ENCODE data around the gene IPO13. TPM values are rescaled to one million over a fixed set of nuclear protein-coding genes. Genes with fewer than 3 reads are reported as not detected.

The IPO13 gene
- total RNA-seq, 2 experiments from 2014 or later: 23.7 to 24.5 TPM

- H3K36me3 Mint-ChIP-seq (ENCODE audit: low read depth): peaks cover under 1% of the 10 kb centered on the region
- ATAC-seq: no peak
- no peak overlapping the region for H3K4me3 Mint-ChIP-seq
- ChIA-PET CTCF (no interaction called here), POLR2A (no interaction called here)
- peaks cover 9% of the 10 kb centered on the region for H3K4me1 Mint-ChIP-seq (ENCODE audit: low read depth)
- H3K27ac Mint-ChIP-seq: no peak overlapping the region
- H3K9me3 Mint-ChIP-seq (ENCODE audit: insufficient read depth): no peaks in the 10 kb centered on the region
- H3K27me3 Mint-ChIP-seq (ENCODE audit: low read depth): no peaks in the 10 kb centered on the region
- DNase-seq: no peak
Observed at GRCh38 chr1:43984855-43985254, 38.1 kb downstream of the IPO13 start.

- POLR2A ChIA-PET: no interaction called here
- H3K4me1 Mint-ChIP-seq (ENCODE audit: low read depth): peaks cover 4% of the 10 kb centered on the region
- CTCF ChIA-PET: no interaction called here
- H3K9me3 Mint-ChIP-seq (ENCODE audit: insufficient read depth): no peaks in the 10 kb centered on the region
- no peak overlapping the region for H3K4me3 Mint-ChIP-seq
- no peaks in the 10 kb centered on the region for H3K36me3 Mint-ChIP-seq (ENCODE audit: low read depth)
- no peaks in the 10 kb centered on the region for H3K27me3 Mint-ChIP-seq (ENCODE audit: low read depth)
- DNase-seq (no peak), ATAC-seq (no peak)
- H3K27ac Mint-ChIP-seq: no peak overlapping the region
Observed at GRCh38 chr1:43985984-43986595, 39.3 kb downstream of the IPO13 start.

- ChIA-PET CTCF (no interaction called here), POLR2A (no interaction called here)
- Mint-ChIP-seq H3K27ac (no peak overlapping the region), H3K9me3 (ENCODE audit: insufficient read depth) (no peaks in the 10 kb centered on the region), H3K4me1 (ENCODE audit: low read depth) (peaks cover 10% of the 10 kb centered on the region), H3K27me3 (ENCODE audit: low read depth) (no peaks in the 10 kb centered on the region), H3K36me3 (ENCODE audit: low read depth) (no peaks in the 10 kb centered on the region), H3K4me3 (no peak overlapping the region)
- DNase-seq (no peak), ATAC-seq (no peak)
Observed at GRCh38 chr1:43986712-43987111, 40.0 kb downstream of the IPO13 start.

- Mint-ChIP-seq H3K27me3 (ENCODE audit: low read depth) (no peaks in the 10 kb centered on the region), H3K36me3 (ENCODE audit: low read depth) (no peaks in the 10 kb centered on the region)
- CTCF ChIA-PET: interaction anchor here (1.0 kb wide), 1 partner anchor 49 kb away, joined by 4 read pairs; no protein-coding TSS in a partner anchor
Observed at GRCh38 chr1:43987159-43987902, 40.6 kb downstream of the IPO13 start.

DNA sequence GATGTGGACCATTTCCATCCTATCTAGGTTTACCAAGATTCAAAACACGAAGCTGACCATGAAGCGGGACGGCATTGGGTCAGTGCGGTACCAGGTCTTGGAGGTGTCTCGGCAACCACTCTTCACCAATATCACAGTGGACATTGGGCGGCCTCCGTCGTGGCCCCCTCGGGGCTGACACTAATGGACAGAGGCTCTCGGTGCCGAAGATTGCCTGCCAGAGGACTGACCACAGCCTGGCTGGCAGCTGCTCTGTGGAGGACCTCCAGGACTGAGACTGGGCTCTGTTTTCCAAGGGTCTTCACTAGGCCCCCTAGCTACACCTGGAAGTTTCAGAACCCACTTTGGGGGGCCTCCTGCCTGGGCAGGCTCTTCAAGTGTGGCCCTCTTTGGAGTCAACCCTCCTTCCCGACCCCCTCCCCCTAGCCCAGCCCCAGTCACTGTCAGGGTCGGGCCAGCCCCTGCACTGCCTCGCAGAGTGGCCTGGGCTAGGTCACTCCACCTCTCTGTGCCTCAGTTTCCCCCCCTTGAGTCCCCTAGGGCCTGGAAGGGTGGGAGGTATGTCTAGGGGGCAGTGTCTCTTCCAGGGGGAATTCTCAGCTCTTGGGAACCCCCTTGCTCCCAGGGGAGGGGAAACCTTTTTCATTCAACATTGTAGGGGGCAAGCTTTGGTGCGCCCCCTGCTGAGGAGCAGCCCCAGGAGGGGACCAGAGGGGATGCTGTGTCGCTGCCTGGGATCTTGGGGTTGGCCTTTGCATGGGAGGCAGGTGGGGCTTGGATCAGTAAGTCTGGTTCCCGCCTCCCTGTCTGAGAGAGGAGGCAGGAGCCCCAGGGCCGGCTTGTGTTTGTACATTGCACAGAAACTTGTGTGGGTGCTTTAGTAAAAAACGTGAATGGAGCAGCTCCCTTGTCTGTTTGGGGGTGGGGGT lies 43.8 kb downstream of the IPO13 start:
- H3K4me1 Mint-ChIP-seq (ENCODE audit: low read depth): peaks cover 28% of the 10 kb centered on the region
- ChIA-PET CTCF (interaction anchor here (1.5 kb wide), 1 partner anchor 14 kb away, joined by 7 read pairs; no protein-coding TSS in a partner anchor), POLR2A (interaction anchor here (0.8 to 1.1 kb wide), 2 partner anchors 12 to 15 kb away, joined by 3 to 4 read pairs; no protein-coding TSS in a partner anchor)
- H3K27me3 Mint-ChIP-seq (ENCODE audit: low read depth): no peaks in the 10 kb centered on the region
- H3K4me3 Mint-ChIP-seq: peak overlapping the region; percentile 89
- H3K9me3 Mint-ChIP-seq (ENCODE audit: insufficient read depth): no peaks in the 10 kb centered on the region
- ATAC-seq: no peak
- DNase-seq: no peak
- peak overlapping the region; percentile 85 for H3K27ac Mint-ChIP-seq
- no peaks in the 10 kb centered on the region for H3K36me3 Mint-ChIP-seq (ENCODE audit: low read depth)

More at GRCh38 chr1:43987159-43987902, 40.6 kb downstream of the IPO13 start:
- no peak overlapping the region for H3K4me3 Mint-ChIP-seq
- ATAC-seq: no peak
- peaks cover 15% of the 10 kb centered on the region for H3K4me1 Mint-ChIP-seq (ENCODE audit: low read depth)
- H3K27ac Mint-ChIP-seq: no peak overlapping the region
- H3K9me3 Mint-ChIP-seq (ENCODE audit: insufficient read depth): no peaks in the 10 kb centered on the region
- POLR2A ChIA-PET: interaction anchor here (1.8 kb wide), 1 partner anchor 12 kb away, joined by 6 read pairs; no protein-coding TSS in a partner anchor
- DNase-seq: no peak

- Mint-ChIP-seq H3K4me3 (peak overlapping the region; percentile 89), H3K4me1 (ENCODE audit: low read depth) (peaks cover 28% of the 10 kb centered on the region), H3K27me3 (ENCODE audit: low read depth) (no peaks in the 10 kb centered on the region), H3K36me3 (ENCODE audit: low read depth) (no peaks in the 10 kb centered on the region), H3K9me3 (ENCODE audit: insufficient read depth) (no peaks in the 10 kb centered on the region), H3K27ac (peak overlapping the region; percentile 85)
- ATAC-seq (no peak), DNase-seq (no peak)
- ChIA-PET POLR2A (interaction anchor here (1.1 kb wide), 1 partner anchor 16 kb away, joined by 4 read pairs; no protein-coding TSS in a partner anchor), CTCF (interaction anchor here (1.5 to 4.1 kb wide), 2 partner anchors 14 to 15 kb away, joined by 7 to 21 read pairs; no protein-coding TSS in a partner anchor)
Observed at GRCh38 chr1:43991200-43991475, 44.4 kb downstream of the IPO13 start.

- ATAC-seq (peak; percentile 87), DNase-seq (peak; percentile 80)
- Mint-ChIP-seq H3K4me1 (ENCODE audit: low read depth) (peaks cover 28% of the 10 kb centered on the region), H3K9me3 (ENCODE audit: insufficient read depth) (no peaks in the 10 kb centered on the region), H3K36me3 (ENCODE audit: low read depth) (no peaks in the 10 kb centered on the region), H3K27me3 (ENCODE audit: low read depth) (no peaks in the 10 kb centered on the region), H3K4me3 (peak within 1 kb of the TSS; percentile 89), H3K27ac (peak within 1 kb of the TSS; percentile 85)
- CTCF ChIA-PET: interaction anchor here (0.6 to 4.1 kb wide), 6 partner anchors 12 to 55 kb away, joined by 3 to 21 read pairs (median 6); partner anchors contain the start of gene ATP6V0B
- POLR2A ChIA-PET: interaction anchor here (0.6 to 0.9 kb wide), 2 partner anchors 17 to 22 kb away, joined by 3 to 5 read pairs; partner anchors contain the start of genes ATP6V0B and DPH2
Observed at GRCh38 chr1:43991476-43992231, 44.9 kb downstream of the IPO13 start, which contains the start of gene CCDC24. Gene CCDC24 (plus strand): TSS chr1:43991599. CDS start chr1:43991879, 280 bp downstream.

GRCh38 chr1:43992232-43992995 lies 45.7 kb downstream of the IPO13 start:
- Mint-ChIP-seq H3K36me3 (ENCODE audit: low read depth) (no peaks in the 10 kb centered on the region), H3K9me3 (ENCODE audit: insufficient read depth) (no peaks in the 10 kb centered on the region), H3K4me1 (ENCODE audit: low read depth) (peaks cover 28% of the 10 kb centered on the region), H3K27me3 (ENCODE audit: low read depth) (no peaks in the 10 kb centered on the region), H3K4me3 (peak overlapping the region; percentile 89), H3K27ac (peak overlapping the region; percentile 1)
- ATAC-seq (no peak), DNase-seq (no peak)
- ChIA-PET POLR2A (interaction anchor here (0.6 to 1.2 kb wide), 5 partner anchors 18 to 38 kb away, joined by 3 to 5 read pairs (median 3); partner anchors contain the start of genes ATP6V0B, DPH2 and SLC6A9), CTCF (interaction anchor here (0.6 to 4.1 kb wide), 7 partner anchors 11 to 56 kb away, joined by 3 to 21 read pairs (median 3); partner anchors contain the start of gene ATP6V0B)

DNA sequence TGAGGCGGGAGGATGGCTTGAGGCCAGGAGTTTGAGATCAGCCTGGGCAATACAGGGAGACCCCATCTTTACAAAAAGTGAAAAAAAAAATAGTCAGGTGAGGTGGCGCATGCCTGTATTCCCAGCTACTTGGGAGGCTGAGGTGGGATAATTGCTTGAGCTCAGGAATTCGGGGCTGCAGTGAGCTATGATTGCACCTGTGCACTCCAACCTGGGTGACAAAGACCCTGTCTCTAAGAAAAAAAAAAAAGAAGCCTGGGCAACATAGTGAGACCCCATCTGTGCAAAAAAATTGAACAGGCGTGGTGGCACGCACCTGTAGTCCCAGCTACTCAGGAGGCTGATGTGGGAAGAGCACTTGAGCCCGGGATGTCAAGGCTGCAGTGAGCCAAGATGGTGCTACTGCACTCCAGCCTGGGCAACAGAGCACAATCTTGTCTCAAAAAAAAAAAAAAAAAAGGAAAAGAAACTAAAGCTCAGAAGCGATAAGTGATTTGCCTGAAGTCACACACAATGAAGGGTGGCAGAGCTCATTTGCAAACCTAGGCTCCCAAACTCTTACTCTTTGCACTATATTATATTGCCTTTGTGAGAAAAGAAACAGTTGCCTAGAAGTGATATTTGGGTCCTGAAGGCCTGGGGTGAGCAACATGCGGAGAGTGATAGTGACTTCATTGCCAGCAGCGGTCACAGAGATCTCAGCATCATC lies 46.6 kb downstream of the IPO13 start:
- Mint-ChIP-seq H3K27ac (no peak overlapping the region), H3K4me1 (ENCODE audit: low read depth) (peaks cover 29% of the 10 kb centered on the region), H3K27me3 (ENCODE audit: low read depth) (no peaks in the 10 kb centered on the region), H3K36me3 (ENCODE audit: low read depth) (no peaks in the 10 kb centered on the region), H3K9me3 (ENCODE audit: insufficient read depth) (no peaks in the 10 kb centered on the region), H3K4me3 (no peak overlapping the region)
- CTCF ChIA-PET: interaction anchor here (0.6 to 4.1 kb wide), 6 partner anchors 12 to 691 kb away, joined by 3 to 21 read pairs (median 6); no protein-coding TSS in a partner anchor
- POLR2A ChIA-PET: interaction anchor here (0.6 to 1.2 kb wide), 3 partner anchors 17 to 37 kb away, joined by 3 to 5 read pairs (median 3); partner anchors contain the start of gene SLC6A9
- no peak for ATAC-seq
- DNase-seq: no peak

- POLR2A ChIA-PET: no interaction called here
- Mint-ChIP-seq H3K4me1 (ENCODE audit: low read depth) (peaks cover 33% of the 10 kb centered on the region), H3K27ac (no peak overlapping the region), H3K9me3 (ENCODE audit: insufficient read depth) (no peaks in the 10 kb centered on the region), H3K36me3 (ENCODE audit: low read depth) (no peaks in the 10 kb centered on the region), H3K4me3 (no peak overlapping the region), H3K27me3 (ENCODE audit: low read depth) (no peaks in the 10 kb centered on the region)
- ATAC-seq (no peak), DNase-seq (no peak)
- CTCF ChIA-PET: interaction anchor here (1.1 to 4.1 kb wide), 4 partner anchors 12 to 54 kb away, joined by 3 to 21 read pairs (median 10); no protein-coding TSS in a partner anchor
Observed at GRCh38 chr1:43994071-43994470, 47.3 kb downstream of the IPO13 start.
